ENCODE measurements around the gene ROCK2.
"Not testable (repeated sequence)": the region's sequence is repeated elsewhere in the genome, so short reads cannot be mapped to it uniquely, and the experiment has no call there.

ROCK2 gene

DNA sequence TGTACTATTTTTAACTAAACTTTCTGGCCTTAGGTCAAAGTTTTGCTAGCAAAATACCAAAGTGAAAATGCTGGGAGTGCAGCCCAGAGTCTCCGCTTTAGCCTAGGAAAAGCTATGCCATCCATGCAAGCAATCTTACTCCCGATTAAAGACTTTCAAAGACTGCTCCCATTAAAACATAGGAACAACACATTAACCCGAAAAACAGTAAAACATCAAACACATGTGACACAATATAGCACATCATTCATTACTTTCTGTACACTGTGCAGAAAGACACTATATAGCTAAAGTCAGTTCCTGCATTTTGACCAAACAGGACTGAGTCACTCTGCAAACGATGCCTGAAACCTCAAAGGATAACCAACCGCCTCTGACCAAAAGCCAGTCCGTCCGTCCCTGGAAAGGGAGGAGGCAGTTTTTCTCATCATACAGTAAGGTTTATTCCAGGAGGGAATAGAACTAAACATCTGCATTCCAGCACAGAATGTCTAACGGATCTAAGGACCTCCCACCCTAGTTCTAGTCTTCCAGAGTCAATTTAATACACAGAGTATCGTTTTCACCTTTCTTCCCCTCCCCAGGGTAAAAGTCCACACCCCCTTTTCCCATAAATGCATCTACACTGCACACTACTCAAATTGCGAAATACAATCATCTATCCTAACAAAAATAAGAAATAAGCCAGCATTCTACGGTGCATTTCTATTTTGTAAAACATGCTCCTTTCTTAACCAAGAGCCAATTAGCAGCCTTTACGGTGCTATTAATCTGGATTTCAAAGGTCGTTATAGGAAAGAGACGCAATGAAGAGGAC, 1.7 kb downstream of the ROCK2 start:
- in situ Hi-C loops (cut with MboI; ENCODE audit: low sequenced_read_pairs) = no loop called here

DNA sequence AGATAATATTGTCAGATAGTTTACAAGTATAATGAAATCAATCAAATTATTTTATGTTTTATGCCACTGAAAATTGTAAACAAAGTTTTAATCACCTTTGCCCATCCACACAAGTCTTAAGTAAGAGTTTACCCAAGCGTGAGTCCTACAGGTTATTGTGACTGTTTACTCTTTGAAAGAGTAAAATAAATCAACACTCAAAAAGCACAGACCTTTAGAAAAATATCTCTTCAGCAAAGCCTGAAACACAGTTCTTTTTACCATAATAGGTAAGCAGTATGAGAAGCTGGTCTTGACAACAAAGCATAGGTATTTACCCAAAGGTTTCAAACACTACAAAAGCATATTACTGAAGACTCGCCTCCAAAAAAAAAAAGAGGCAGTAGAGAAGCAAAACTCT, 3.7 kb downstream of the ROCK2 start:
- in situ Hi-C loops (cut with MboI; ENCODE audit: low sequenced_read_pairs) = no loop called here

DNA sequence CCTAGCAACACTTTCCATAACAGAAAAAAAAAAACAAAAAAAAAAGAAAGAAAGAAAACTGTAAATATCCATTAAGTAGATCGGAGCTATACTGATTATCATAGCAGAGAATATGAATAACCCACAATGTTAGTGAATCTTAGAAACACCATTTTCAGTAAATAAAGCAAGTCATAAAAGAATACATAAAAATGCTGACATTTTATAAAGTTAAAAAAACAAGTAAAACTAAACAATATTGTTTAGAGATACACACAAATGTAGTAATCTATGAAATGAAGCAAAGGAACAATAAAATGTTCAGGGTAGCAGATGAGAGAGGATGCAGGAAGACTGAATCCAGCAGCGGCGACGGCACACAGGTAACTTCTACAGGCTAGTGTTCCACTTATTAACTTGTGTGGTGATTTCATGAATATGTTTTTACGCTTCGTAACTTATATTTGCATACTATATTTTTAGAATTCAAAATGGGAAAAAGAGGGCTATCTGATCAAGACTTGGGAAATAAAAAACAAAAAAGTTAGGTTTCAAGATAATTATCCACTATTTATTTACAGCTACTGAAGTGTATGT, 4.8 kb downstream of the ROCK2 start:
- in situ Hi-C loops (cut with MboI; ENCODE audit: low sequenced_read_pairs) = no loop called here

DNA sequence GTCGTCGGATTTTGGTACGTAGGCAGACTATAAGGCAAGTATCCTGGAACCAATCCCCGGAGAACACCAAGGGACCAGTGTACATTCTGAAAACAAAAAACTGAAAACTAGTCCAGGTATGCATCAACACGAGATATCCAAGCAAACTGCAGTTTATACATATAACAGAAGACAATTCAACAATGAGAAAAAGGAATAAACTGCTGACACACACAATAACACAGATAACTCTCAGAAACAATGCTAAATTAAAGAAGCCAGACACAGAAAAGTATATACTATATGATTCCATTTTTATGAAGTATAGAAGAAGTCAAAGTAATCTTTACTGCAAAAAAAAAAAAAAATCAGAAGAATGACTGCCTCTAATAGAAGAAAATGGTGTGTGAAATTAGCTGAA, 5.9 kb downstream of the ROCK2 start:
- in situ Hi-C loops (cut with MboI; ENCODE audit: low sequenced_read_pairs) = no loop called here

DNA sequence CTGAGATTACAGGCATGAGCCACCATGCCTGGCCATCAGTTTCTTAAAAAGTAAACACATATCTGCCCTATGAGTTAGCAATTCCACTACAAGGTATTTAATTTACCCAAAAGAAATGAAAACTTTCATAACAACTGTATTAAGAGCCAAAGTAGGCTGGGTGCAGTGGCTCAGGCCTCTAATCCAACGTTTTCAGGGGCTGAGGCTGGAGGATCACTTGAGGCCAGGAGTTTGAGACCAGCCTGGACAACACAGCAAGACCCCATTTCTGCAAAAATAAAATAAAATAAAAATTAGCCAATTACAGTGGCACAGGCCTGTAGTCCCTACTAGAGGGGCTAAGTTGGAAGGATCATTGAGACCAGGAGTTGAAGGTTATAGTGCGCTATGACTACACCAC, 6.5 kb downstream of the ROCK2 start:
- in situ Hi-C loops (cut with MboI; ENCODE audit: low sequenced_read_pairs) = no loop called here

DNA sequence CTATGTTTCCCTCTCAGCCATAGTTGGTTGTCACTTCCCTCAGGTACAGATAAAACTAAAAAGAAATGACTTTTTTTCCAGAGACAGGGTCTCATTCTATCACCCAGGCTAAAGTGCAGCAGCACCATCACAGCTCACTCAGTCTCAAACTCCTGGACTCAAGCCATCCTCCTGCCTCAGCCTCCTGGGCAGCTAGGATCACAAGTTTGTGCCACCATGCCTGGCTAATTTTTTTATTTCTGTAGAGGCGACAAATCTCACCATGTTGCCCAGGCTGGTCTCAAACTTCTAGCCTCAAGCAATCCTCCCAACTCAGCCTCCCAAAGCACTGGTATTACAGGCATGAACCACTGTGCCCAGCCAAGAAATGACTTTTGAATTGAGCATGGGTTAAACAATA, 8.2 kb downstream of the ROCK2 start:
- in situ Hi-C loops (cut with MboI; ENCODE audit: low sequenced_read_pairs) = no loop called here

DNA sequence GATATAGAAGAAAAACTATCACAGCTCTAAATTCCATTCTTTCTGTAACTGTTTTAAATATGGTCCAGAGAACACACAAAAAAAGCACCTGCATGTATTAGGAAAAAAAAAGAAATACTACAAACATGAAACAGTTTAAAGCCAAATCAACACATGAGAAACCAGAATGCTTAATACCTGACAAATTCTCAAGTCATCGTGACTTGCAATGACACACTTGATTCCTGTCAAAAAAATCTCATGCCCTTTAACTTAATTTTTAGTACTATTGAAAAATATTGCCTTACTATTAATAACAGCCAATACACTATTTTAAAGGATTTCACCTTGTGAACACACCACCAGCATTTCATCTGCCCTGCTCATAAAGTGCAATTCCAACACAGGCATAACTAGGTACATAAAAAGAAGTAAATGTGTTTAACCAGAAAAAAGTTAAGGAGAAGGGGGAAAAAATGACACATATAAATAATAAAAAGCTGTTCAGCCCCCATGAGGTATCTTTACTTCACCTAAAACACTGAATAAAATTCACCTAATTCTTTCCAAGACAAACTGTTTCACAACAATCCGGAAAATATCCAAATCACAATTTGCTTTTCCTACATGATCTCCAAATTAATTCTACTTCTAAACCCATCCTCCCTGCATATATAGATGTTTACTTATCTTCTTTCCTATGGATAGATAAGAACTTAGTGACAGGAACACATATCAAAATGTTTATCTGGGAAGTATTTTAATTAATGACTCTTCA, 10.8 kb downstream of the ROCK2 start:
- in situ Hi-C loops (cut with MboI; ENCODE audit: low sequenced_read_pairs) = no loop called here

DNA sequence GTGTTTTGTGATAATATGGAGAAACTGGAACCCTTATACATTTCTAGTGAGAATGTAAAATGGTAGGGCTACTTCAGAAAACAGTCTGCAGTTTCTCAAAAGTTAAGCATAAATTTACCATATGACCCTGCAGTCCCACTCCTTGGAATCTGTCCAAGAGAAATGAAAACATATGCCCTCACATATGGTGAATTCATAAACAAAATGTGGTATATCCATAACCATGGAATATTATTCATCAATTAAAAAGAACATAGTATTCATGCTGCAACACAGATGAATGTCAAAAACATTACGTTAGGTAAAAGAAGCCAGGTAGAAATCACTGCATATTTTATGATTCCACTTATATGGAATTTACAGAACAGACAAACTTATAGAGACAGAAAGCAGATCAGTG, 11.8 kb downstream of the ROCK2 start:
- in situ Hi-C loops (cut with MboI; ENCODE audit: low sequenced_read_pairs) = no loop called here

DNA sequence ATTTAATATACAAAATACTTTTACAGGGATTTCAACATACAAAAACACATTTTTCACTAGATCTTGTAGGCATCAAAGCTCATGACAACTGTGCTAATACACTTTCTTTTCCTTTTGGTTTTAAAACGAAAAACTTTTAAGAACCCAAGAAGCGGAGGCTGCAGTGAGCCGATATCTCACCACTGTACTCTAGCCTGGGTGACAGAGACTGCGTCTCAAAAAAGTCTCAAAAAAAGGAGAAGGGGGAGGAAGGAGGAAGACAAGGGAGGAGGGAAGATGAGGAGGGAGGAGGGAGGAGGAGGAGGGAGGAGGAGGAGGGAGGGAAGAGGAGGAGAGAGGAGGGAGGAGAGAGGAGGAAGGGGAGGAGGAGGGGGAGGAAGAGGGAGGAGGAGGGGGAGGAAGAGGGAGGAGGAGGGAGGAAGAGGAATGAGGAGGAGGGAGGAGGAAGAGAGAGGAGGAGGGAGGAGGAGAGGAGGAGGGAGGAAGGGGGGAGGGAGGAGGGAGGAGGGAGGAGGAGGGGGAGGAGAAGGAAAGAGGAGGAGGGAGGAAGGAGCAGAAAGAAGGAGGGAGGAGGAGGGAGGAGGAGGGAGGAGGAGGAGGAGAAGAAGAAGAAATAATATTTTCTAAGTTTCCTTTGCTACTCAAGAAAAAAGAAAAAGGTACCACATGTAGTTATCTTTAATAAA, 13.8 kb downstream of the ROCK2 start:
- in situ Hi-C loops (cut with MboI; ENCODE audit: low sequenced_read_pairs) = no loop called here

DNA sequence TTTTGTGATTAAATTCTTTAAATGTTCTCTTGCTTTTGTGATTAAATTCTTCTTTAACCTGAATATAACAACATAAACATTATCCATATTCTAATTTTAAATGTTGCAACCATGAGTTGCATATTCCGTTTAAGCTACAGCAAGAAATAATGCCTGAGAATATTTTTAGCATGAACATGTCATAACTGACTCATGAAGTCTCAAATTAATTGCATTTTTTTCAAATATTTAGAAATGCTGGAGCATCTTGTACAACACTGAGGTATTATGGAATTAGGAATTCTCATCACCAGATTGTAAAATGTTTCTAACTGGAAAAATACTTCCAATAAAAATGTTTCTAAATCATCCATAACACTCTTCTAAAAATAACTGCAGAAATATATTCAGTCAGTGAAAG, 14.7 kb downstream of the ROCK2 start:
- in situ Hi-C loops (cut with MboI; ENCODE audit: low sequenced_read_pairs) = no loop called here

DNA sequence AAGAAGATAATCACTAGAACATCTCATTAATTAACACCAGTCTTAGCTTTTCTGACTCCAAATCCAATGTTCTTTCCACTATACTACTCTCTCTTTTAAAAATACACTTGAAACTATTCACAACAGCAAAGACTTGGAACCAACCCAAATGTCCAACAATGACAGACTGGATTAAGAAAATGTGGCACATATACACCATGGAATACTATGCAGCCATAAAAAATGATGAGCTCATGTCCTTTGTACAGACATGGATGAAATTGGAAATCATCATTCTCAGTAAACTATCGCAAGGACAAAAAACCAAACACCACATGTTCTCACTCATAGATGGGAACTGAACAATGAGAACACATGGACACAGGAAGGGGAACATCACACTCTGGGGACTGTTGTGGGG, 15.9 kb downstream of the ROCK2 start:
- in situ Hi-C loops (cut with MboI; ENCODE audit: low sequenced_read_pairs) = not testable (repeated sequence)

DNA sequence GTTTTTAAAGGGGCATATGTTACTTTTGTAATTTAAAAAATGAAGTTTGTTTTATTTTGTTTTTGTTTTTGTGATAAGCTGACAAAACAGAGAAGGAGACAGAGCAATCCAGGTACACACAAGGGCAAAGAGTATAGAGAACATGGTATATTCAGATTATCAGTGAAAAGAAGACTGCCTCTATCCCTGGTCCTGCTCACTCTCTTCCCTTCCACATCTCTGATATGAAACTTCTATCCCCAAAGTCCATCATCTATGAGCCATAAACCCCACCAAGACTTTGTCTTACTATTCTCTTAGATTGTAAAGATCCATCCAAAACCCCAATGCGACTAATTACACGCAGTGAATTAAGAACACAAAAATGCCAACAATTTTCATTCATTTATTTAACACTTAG, 16.6 kb downstream of the ROCK2 start:
- in situ Hi-C loops (cut with MboI; ENCODE audit: low sequenced_read_pairs) = no loop called here

DNA sequence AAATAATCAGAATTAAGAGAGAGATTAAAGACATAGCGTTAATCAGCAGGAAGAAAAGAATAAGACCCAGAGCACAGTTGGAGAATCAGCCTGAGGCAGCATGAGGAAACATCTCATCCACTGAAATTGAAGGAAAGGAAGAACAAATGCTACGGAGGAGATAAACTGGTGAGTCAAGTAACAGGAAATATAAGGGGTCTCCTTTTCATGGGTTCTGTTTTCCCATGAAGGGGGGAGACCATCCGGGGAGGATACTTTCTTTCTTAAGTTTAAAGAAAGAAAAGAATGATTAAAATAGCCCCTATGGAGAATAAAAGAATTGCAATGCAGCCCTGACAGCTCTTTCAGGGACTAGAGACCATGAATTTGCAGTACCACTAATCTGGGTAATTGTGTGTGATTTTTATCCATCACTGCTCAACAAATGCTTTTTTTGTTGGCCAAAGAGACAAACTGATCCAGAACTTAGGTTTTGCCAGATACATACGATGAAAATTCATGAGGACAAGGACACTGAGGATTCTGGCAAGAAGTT, 17.7 kb downstream of the ROCK2 start:
- in situ Hi-C loops (cut with MboI; ENCODE audit: low sequenced_read_pairs) = no loop called here

DNA sequence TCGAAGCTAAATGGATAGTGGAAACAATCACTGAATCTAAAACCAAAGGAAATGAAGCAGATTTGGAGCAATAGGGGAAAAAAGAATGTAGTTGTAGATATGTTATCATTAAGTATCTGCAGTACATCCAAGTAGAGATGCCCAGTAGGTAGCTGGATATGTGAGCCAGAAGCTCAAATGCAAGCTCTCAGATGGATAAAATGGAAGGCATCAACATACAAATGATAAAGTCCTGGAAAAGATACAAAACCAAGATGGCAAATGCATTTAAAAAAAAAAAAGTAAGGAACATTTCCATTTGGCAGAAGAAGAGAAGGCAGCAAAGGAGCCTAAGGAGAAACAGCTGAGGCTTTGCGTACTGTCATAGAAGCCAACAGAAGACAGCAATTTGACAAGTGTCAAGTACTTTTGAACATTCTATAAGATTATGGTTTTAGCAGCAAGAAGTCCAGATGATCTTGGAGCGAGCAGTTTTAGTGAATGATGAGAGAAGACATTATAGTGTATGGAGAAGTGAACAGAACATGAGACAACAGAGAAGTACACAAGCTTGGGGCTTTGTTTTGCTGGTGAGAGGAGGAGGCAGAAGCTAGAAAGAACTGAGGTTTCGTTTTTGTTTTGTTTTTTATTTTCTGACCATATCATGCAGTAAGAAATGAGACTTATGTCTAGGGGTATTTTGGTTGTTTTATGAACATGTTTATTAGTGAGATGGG, 18.3 kb downstream of the ROCK2 start:
- in situ Hi-C loops (cut with MboI; ENCODE audit: low sequenced_read_pairs) = no loop called here

DNA sequence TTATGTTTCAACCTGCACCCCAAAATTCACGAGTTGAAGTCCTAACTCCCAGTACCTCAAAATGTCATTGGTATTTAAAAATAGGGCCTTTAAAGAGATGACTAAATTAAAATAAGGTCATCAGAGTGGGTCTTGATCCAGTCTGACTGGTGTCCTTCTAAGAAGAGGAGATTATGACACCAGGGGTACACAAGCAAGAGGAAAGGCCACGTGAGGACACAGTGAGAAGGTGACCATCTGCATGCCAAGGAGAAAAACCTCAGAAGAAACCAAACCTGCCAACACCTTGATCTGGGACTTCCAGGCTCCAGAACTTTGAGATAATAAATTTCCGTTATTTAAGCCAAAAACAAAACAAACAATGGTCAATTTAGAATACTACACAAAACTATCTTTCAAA, 22.6 kb downstream of the ROCK2 start:
- in situ Hi-C loops (cut with MboI; ENCODE audit: low sequenced_read_pairs) = no loop called here

DNA sequence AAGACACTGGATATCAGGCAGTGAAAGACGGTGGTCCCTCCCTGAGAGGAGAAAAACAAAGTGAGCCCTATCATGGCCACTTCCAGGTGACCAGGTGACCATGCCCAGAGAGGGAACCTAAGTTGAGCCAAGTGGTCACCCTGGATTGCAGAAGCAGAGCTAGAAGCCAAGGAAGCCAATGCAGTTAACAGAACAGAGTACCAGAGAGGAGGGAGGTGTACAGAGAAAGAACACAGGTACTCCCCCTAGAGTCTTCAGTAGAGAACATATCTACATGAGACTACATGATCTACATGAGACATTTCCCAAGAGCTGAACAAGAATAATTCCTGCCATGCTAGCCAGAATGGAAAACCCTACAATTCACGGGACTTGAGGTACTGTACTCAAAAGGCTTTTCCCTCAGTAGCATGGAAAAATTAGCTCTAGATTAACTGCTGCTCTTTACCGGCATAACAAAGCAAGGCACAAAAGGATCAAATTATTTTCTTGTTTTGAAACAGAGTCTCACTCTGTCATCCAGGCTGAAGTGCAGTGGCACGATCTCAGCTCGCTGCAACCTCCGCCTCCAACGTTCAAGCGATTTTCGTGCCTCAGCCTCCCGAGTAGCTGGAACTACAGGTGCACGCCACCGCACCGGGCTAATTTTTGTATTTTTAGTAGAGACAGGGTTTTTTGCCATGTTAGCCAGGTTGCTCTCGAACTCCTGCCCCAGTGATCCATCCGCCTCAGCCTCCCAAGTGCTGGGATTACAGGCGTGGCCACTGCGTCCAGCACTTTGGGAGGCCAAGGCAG, 23.5 kb downstream of the ROCK2 start:
- in situ Hi-C loops (cut with MboI; ENCODE audit: low sequenced_read_pairs) = no loop called here

DNA sequence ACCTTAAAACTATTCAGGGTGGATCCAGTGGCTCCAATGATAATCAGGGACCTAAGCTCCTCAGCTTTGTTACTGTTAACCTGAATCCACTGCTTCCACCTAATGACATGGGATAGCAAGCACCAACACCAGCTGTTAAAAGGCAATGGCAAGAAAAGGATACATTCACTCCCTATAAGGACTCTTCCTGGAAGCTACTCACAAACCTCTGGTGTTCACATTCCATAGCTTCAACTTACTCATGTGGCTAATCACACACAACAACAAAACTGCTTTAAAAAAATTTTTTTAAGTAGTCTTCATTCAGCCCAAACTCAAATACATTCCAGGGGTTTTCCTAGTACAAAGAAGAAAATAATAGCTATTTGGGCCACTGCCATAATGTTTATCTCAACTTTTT, 24.5 kb downstream of the ROCK2 start:
- in situ Hi-C loops (cut with MboI; ENCODE audit: low sequenced_read_pairs) = no loop called here

DNA sequence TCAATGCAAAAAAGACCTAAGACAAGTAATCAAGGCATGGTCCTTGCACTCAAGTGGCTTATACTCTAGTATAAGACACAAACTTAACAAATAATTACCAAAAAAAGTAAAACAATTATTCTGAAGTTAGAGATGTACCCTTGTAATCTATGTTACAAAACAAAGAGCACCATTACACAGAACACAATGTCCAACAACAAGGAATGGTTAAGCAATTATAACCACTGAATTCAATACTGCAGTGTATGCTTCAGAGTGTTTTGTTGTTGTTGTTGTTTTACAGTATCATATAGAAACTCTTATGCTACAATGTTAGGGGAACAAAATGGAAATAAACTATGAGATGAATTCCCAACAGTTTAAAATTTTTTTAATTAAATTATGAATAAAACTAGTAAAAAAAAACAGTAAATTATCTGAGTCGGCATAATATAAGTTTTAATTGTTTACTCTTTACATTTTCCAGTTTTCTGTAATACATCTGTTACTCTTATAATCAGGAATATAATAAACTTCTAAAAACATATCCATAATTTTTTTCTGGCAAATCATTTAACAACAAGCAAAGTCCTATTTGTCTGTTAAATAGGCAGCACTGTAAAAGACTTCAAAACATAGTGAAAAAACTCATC, 29.2 kb downstream of the ROCK2 start:
- in situ Hi-C loops (cut with MboI; ENCODE audit: low sequenced_read_pairs) = no loop called here

DNA sequence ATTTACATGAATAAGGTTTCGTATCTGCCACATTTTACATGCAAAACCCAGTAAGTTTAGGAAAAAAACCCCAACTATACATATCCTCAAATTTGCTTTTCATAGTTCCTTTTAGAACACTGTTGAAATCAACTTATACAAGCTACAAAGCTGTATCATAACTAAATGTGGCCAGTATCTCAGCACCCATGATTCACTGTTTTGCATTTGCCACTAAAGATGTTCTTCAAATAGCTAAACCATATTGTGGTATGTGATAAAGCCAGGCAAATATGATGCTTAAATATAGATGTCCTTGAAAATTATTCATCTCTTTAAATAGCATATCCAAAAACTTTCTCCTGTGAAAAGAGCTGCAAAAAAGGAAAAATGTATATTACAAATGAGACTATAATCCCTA, 29.9 kb downstream of the ROCK2 start:
- in situ Hi-C loops (cut with MboI; ENCODE audit: low sequenced_read_pairs) = no loop called here
